Gastrocnemius medialis (tissue), 4 donors: Measurements from ENCODE around the gene FYTTD1. TPM values are rescaled to one million over a fixed set of nuclear protein-coding genes. Genes with fewer than 3 reads are reported as not detected.
"Not testable (repeated sequence)": the region's sequence is repeated elsewhere in the genome, so short reads cannot be mapped to it uniquely, and the experiment has no call there.

Experiments used
- ATAC-seq, 2 donors: fragments of 150-250 bp; one replicate each; pipeline ENCODE4 v1.9.1; 2016
- DNase-seq, 2 donors: peaks; one replicate each; pipeline ENCODE4 v3.0.0-alpha.2; 2019
- H3K27ac ChIP-seq, 4 donors: fragments of 200-600 bp; sonication (generic); 1 replicate in 1 of 4; 2 replicates in 3 of 4; pipeline ENCODE4 v1.5.1; 2016 to 2018; ENCODE audit warnings: mild to moderate bottlenecking in 2 of 4, moderate library complexity in 1 of 4
- H3K27me3 ChIP-seq, 3 donors: fragments of 200-600 bp; sonication (generic) in 2 of 3; 1 replicate in 1 of 3; 2 replicates in 2 of 3; pipeline versions ENCODE4 v1.5.1 to v1.6.0; 2016 to 2019; ENCODE audit warnings: mild to moderate bottlenecking in 1 of 3, moderate library complexity in 1 of 3
- H3K36me3 ChIP-seq, 2 donors: fragments of 200-600 bp; sonication (generic) in 1 of 2; one replicate each; pipeline ENCODE4 v1.5.1; 2017 to 2018
- H3K4me1 ChIP-seq, 2 donors: fragments of 200-600 bp; sonication (generic) in 1 of 2; one replicate each; pipeline ENCODE4 v1.5.1; 2016 to 2017; ENCODE audit warnings: mild to moderate bottlenecking in 2 of 2
- H3K4me3 ChIP-seq, 4 donors: fragments of 200-600 bp; sonication (generic) in 3 of 4; 1 replicate in 1 of 4; 2 replicates in 3 of 4; pipeline ENCODE4 v1.5.1; 2016 to 2019; ENCODE audit warnings: mild to moderate bottlenecking in 2 of 4
- H3K9me3 ChIP-seq, 3 donors: fragments of 200-600 bp; sonication (generic) in 2 of 3; 1 replicate in 1 of 3; 2 replicates in 2 of 3; pipeline ENCODE4 v1.5.1; 2016 to 2019
- POLR2A ChIP-seq, 2 donors: fragments of 450-650 bp; IDR thresholded peaks; one replicate each; pipeline ENCODE4 v1.6.1; 2017; ENCODE audit warnings: antibody characterized with exemption in 2 of 2, mild to moderate bottlenecking in 2 of 2, moderate library complexity in 2 of 2
- in situ Hi-C, 4 donors: fragments of 200-750 bp; cut with MboI; loops; one replicate each; pipeline versions ENCODE4 v1.15.0 to v1.8.0; 2017; ENCODE audit warnings: low sequenced_read_pairs in 4 of 4
- intact Hi-C: fragments of 100-400 bp; cut with DNase I; formaldehyde crosslinking; loops from one replicate; pipeline ENCODE4 v1.15.1; 2023; ENCODE audit warnings: low total_unique reads
- total RNA-seq, 4 donors: library from RNA; depleted of rRNA; stranded (reverse); fragments of >200 nt; gene quantifications; one replicate each; pipeline versions ENCODE4 v1.1.0 to v1.2.3, GENCODE V29; 2016
- TF ChIP-seq, protein P1 (sequence below), 5 experiments: fragments of 450-650 bp in 3 of 5; fragments of 200-600 bp in 2 of 5; sonication (generic) in 2 of 5; IDR thresholded peaks in 4 of 5; conservative IDR thresholded peaks in 1 of 5; 1 replicate in 4 of 5; 2 replicates in 1 of 5; pipeline ENCODE4 v1.5.1; 2016 to 2019; ENCODE audit warnings: antibody characterized with exemption in 5 of 5, mild to moderate bottlenecking in 3 of 5, moderate library complexity in 3 of 5

Gene FYTTD1
- total RNA-seq, 4 donors from 2014 or later: 77.7 to 184 (median 111) TPM

DNA sequence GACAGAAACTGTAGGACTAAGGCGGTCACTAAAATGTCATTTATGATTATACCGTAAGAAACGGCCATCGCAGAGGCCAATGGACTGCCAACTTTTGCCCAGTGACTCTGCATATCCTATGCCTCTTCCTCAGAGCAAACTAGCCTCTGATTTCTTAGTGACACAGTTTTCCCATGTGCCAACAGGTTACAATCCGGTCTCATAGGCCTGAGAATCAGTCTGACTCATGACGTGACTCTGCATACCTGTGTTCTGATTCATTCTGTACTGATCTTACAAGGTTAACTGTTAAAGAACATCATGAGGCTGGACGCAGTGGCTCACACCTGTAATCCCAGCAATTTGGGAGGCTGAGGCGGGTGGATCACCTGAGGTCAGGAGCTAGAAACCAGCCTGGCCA, 30.8 kb upstream of the FYTTD1 start:
- DNase-seq (peak in 1 of 2 donors; percentile 48), ATAC-seq (peak; percentile 94 to 95)
- H3K9me3 ChIP-seq: no peaks in the 10 kb centered on the region
- H3K27ac ChIP-seq: peak overlapping the region; percentile 10 to 65 (median 60)
- in situ Hi-C loops: no loop called here
- H3K27me3 ChIP-seq: no peaks in the 10 kb centered on the region
- H3K36me3 ChIP-seq: peaks cover 0 to 20% of the 10 kb centered on the region in 2 donors
- intact Hi-C loops: no loop called here
- H3K4me1 ChIP-seq: peaks cover under 1 to 16% of the 10 kb centered on the region in 2 donors
- no peak overlapping the region for H3K4me3 ChIP-seq
- TF ChIP-seq, protein P1, sequence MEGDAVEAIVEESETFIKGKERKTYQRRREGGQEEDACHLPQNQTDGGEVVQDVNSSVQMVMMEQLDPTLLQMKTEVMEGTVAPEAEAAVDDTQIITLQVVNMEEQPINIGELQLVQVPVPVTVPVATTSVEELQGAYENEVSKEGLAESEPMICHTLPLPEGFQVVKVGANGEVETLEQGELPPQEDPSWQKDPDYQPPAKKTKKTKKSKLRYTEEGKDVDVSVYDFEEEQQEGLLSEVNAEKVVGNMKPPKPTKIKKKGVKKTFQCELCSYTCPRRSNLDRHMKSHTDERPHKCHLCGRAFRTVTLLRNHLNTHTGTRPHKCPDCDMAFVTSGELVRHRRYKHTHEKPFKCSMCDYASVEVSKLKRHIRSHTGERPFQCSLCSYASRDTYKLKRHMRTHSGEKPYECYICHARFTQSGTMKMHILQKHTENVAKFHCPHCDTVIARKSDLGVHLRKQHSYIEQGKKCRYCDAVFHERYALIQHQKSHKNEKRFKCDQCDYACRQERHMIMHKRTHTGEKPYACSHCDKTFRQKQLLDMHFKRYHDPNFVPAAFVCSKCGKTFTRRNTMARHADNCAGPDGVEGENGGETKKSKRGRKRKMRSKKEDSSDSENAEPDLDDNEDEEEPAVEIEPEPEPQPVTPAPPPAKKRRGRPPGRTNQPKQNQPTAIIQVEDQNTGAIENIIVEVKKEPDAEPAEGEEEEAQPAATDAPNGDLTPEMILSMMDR (IDR thresholded peaks at IDR 0.05 in 4 of 5, conservative IDR thresholded peaks at IDR 0.05 in 1 of 5): no peak
- peak in 1 of 2 donors; percentile 12 for TF ChIP-seq POLR2A (IDR thresholded peaks at IDR 0.05)

DNA sequence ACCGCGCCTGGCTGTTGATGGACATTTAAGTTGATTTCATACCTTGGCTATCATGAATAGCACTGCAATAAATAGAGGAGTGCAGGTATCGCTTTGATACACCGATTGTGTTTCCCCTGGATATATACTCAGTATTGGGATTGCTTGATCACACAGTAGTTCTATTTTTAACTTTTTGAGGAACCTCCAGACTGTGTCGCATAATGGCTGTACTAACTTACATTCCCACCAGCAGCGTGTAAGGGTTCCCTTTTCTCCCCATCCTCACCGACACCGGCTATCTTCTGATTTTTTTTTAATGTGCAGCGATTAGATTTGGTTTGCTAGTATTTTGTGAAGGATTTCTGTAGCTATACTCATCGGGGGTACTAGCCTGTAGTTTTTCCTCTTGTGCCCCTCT, 29.0 kb upstream of the FYTTD1 start:
- intact Hi-C loops: no loop called here
- no peak for TF ChIP-seq POLR2A (IDR thresholded peaks at IDR 0.05)
- H3K4me3 ChIP-seq: no peak overlapping the region

DNA sequence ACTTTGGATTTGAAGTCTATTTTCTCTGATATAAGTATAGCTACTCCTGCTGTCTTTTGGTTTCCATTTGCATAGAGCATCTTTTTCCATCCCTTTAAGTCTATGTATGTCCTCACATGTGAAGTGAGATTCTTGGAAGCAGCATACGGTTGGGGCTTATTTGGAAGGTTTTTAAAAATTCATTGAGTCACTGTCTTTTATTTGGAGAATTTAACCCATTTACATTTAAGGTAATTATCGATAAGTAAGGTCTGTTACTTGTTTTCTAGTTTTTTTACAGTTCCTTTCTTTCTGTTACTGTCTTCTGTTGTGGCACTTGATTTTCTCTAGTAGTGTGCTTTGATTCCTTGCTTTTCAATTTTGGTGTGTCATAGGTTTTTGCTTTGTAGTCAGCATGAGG, 26.9 kb upstream of the FYTTD1 start:
- no peak overlapping the region for H3K27ac ChIP-seq
- peaks cover 0 to 10% of the 10 kb centered on the region in 2 donors for H3K36me3 ChIP-seq
- intact Hi-C loops: no loop called here
- H3K27me3 ChIP-seq: no peaks in the 10 kb centered on the region
- in situ Hi-C loops: no loop called here
- ATAC-seq (no peak), DNase-seq (no peak)
- H3K4me1 ChIP-seq: peaks cover 0 to 14% of the 10 kb centered on the region in 2 donors
- no peak overlapping the region for H3K4me3 ChIP-seq
- TF ChIP-seq, protein P1 (IDR thresholded peaks at IDR 0.05 in 4 of 5, conservative IDR thresholded peaks at IDR 0.05 in 1 of 5): no peak
- no peaks in the 10 kb centered on the region for H3K9me3 ChIP-seq

More for the DNA sequence above, 29.0 kb upstream of the FYTTD1 start:
- H3K36me3 ChIP-seq: peaks cover 0 to 20% of the 10 kb centered on the region in 2 donors
- no peak overlapping the region for H3K27ac ChIP-seq
- H3K27me3 ChIP-seq: no peaks in the 10 kb centered on the region
- in situ Hi-C loops: no loop called here
- H3K4me1 ChIP-seq: peaks cover 0 to 14% of the 10 kb centered on the region in 2 donors
- H3K9me3 ChIP-seq: no peaks in the 10 kb centered on the region
- ATAC-seq (no peak), DNase-seq (no peak)

DNA sequence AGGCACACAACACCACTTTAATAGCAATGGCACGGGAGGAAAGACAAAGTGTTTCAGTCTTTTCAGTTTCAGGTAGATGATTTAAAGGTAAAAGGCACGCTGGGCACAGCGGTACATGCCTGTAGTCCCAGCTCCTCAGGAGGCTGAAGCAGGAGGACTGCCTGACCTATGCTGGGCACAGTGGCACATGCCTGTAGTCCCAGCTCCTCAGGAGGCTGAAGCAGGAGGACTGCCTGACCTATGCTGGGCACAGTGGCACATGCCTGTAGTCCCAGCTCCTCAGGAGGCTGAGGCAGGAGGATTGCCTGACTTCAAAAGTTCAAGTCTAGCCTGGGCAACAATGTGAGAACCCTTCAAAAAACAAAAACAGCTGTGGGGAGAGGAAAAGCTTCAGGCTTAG, 21.8 kb upstream of the FYTTD1 start:
- H3K27me3 ChIP-seq, H3K36me3 ChIP-seq, H3K4me1 ChIP-seq, H3K27ac ChIP-seq, ATAC-seq, DNase-seq, intact Hi-C loops, H3K9me3 ChIP-seq, in situ Hi-C loops, H3K4me3 ChIP-seq: not testable (repeated sequence)

DNA sequence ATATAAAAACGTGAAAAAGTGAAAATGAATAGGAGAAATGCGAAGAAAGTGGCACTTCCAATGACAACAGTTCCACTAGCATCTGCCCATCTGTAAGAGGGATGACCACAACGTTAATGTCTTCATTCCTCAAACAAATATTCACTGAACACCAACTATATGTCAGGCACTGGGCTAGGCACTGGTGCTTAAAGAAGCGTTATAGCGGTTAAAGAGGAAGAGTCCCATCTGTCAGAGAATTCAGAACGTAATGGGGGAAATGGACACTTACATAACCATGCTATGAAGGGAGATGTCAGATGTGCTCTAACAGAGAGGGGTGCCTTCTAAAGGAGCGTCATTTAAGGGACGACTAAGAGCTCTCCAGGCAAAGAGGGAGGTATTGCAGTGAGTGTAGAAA, 21.2 kb upstream of the FYTTD1 start:
- no peaks in the 10 kb centered on the region for H3K27me3 ChIP-seq
- no peak for DNase-seq
- no peaks in the 10 kb centered on the region for H3K4me1 ChIP-seq
- H3K4me3 ChIP-seq: no peak overlapping the region
- no peak for ATAC-seq
- no peaks in the 10 kb centered on the region for H3K36me3 ChIP-seq
- in situ Hi-C loops (no loop called here), intact Hi-C loops (no loop called here)
- TF ChIP-seq POLR2A (IDR thresholded peaks at IDR 0.05): no peak
- TF ChIP-seq, protein P1 (IDR thresholded peaks at IDR 0.05 in 4 of 5, conservative IDR thresholded peaks at IDR 0.05 in 1 of 5): no peak
- H3K27ac ChIP-seq: no peak overlapping the region
- no peaks in the 10 kb centered on the region for H3K9me3 ChIP-seq

DNA sequence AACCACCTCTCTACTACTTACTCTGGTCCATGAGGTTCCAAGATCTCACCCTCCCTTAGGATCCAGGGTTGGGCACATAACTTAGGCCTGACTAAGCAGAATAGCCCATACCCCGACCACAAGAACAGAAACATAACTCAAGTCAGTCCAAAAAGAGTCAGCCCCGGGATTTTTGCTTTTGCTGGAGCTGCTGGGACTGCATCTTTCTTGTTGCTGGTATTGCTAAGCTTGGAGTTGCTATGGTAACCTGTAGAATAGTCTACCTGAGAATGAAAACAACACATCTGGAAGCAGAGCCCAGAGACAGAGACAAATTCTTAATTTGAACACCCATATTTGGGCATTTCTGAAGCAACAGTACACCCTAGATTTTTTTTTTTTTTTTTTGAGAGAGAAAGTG, 19.5 kb upstream of the FYTTD1 start:
- intact Hi-C loops (no loop called here), in situ Hi-C loops (no loop called here)
- Histone ChIP-seq H3K4me3 (no peak overlapping the region), H3K36me3 (no peaks in the 10 kb centered on the region), H3K4me1 (peaks cover 0 to under 1% of the 10 kb centered on the region in 2 donors), H3K9me3 (no peaks in the 10 kb centered on the region), H3K27me3 (no peaks in the 10 kb centered on the region), H3K27ac (no peak overlapping the region)
- DNase-seq: no peak
- ATAC-seq: no peak
- no peak for TF ChIP-seq POLR2A (IDR thresholded peaks at IDR 0.05)
- TF ChIP-seq, protein P1 (IDR thresholded peaks at IDR 0.05 in 4 of 5, conservative IDR thresholded peaks at IDR 0.05 in 1 of 5): no peak

DNA sequence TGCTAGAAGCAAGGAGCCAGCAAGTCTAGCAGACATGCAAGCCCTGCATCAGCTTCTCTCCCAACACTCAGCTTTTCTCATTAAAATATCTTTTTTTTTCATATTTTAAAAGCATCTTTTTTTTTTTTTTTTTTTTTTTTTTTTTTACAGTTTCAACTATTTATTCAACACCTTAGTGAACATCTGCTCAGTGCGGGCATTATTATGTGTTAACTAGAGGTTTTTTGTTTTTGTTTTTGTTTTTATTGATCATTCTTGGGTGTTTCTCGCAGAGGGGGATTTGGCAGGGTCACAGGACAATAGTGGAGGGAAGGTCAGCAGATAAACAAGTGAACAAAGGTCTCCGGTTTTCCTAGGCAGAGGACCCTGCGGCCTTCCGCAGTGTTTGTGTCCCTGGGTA, 18.9 kb upstream of the FYTTD1 start:
- H3K4me1 ChIP-seq, DNase-seq, in situ Hi-C loops, ATAC-seq, H3K27ac ChIP-seq, H3K36me3 ChIP-seq, H3K9me3 ChIP-seq, H3K4me3 ChIP-seq, intact Hi-C loops, H3K27me3 ChIP-seq: not testable (repeated sequence)

DNA sequence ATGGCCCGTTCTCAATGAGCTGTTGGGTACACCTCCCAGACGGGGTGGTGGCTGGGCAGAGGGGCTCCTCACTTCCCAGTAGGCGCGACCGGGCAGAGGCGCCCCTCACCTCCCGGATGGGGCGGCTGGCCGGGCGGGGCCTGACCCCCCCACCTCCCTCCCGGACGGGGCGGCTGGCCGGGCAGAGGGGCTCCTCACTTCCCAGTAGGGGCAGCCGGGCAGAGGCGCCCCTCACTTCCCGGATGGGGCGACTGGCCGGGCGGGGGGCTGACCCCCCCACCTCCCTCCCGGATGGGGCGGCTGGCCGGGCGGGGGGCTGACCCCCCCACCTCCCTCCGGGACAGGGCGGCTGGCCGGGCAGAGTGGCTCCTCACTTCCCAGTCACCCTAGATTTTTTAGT, 18.2 kb upstream of the FYTTD1 start:
- H3K36me3 ChIP-seq, H3K4me1 ChIP-seq, DNase-seq, H3K27ac ChIP-seq, ATAC-seq, H3K9me3 ChIP-seq, in situ Hi-C loops, intact Hi-C loops, H3K27me3 ChIP-seq, H3K4me3 ChIP-seq: not testable (repeated sequence)
